Measurements from ENCODE around the gene BAG5.
"Not testable (repeated sequence)": the region's sequence is repeated elsewhere in the genome, so short reads cannot be mapped to it uniquely, and the experiment has no call there.

BAG5 gene

GRCh38 chr14:103514596-103515421 lies 47.6 kb downstream of the BAG5 start:
- H3K36me3 ChIP-seq (ENCODE audit: control insufficient read depth, insufficient read depth, low read length), result peaks cover 12% of the 10 kb centered on the region
- H3K4me1 ChIP-seq (ENCODE audit: control insufficient read depth, insufficient read depth, low read length), result no peaks in the 10 kb centered on the region
- no peak overlapping the region for H3K4me3 ChIP-seq (ENCODE audit: low read depth, low read length)

GRCh38 chr14:103512701-103513611 lies 49.5 kb downstream of the BAG5 start:
- H3K27me3 ChIP-seq (ENCODE audit: control insufficient read depth, insufficient read depth, low read length), result no peaks in the 10 kb centered on the region
- no peak overlapping the region for H3K9ac ChIP-seq (ENCODE audit: low read depth, low read length)
- no peaks in the 10 kb centered on the region for H3K4me1 ChIP-seq (ENCODE audit: control insufficient read depth, insufficient read depth, low read length)
- H3K36me3 ChIP-seq (ENCODE audit: control insufficient read depth, insufficient read depth, low read length), result peaks cover 12% of the 10 kb centered on the region
- no peak overlapping the region for H3K4me3 ChIP-seq (ENCODE audit: low read depth, low read length)
- H3K9me3 ChIP-seq (ENCODE audit: control insufficient read depth, insufficient read depth, low read length), result no peaks in the 10 kb centered on the region

More at GRCh38 chr14:103514596-103515421, 47.6 kb downstream of the BAG5 start:
- no peak overlapping the region for H3K9ac ChIP-seq (ENCODE audit: low read depth, low read length)
- H3K27me3 ChIP-seq (ENCODE audit: control insufficient read depth, insufficient read depth, low read length), result no peaks in the 10 kb centered on the region
- no peaks in the 10 kb centered on the region for H3K9me3 ChIP-seq (ENCODE audit: control insufficient read depth, insufficient read depth, low read length)

GRCh38 chr14:103512180-103512579 lies 50.3 kb downstream of the BAG5 start:
- H3K9ac ChIP-seq (ENCODE audit: low read depth, low read length); H3K4me1 ChIP-seq (ENCODE audit: control insufficient read depth, insufficient read depth, low read length); H3K27me3 ChIP-seq (ENCODE audit: control insufficient read depth, insufficient read depth, low read length); H3K4me3 ChIP-seq (ENCODE audit: low read depth, low read length); H3K9me3 ChIP-seq (ENCODE audit: control insufficient read depth, insufficient read depth, low read length): not testable (repeated sequence)
- H3K36me3 ChIP-seq (ENCODE audit: control insufficient read depth, insufficient read depth, low read length), result peaks cover 12% of the 10 kb centered on the region

GRCh38 chr14:103510724-103511693 lies 51.4 kb downstream of the BAG5 start:
- H3K4me3 ChIP-seq (ENCODE audit: low read depth, low read length), result no peak overlapping the region
- H3K36me3 ChIP-seq (ENCODE audit: control insufficient read depth, insufficient read depth, low read length), result peaks cover 12% of the 10 kb centered on the region
- H3K4me1 ChIP-seq (ENCODE audit: control insufficient read depth, insufficient read depth, low read length), result no peaks in the 10 kb centered on the region
- H3K27me3 ChIP-seq (ENCODE audit: control insufficient read depth, insufficient read depth, low read length), result no peaks in the 10 kb centered on the region
- no peak overlapping the region for H3K9ac ChIP-seq (ENCODE audit: low read depth, low read length)
- no peaks in the 10 kb centered on the region for H3K9me3 ChIP-seq (ENCODE audit: control insufficient read depth, insufficient read depth, low read length)

- H3K4me1 ChIP-seq (ENCODE audit: control insufficient read depth, insufficient read depth, low read length), result no peaks in the 10 kb centered on the region
- peaks cover 17% of the 10 kb centered on the region for H3K36me3 ChIP-seq (ENCODE audit: control insufficient read depth, insufficient read depth, low read length)
- H3K4me3 ChIP-seq (ENCODE audit: low read depth, low read length), result no peak overlapping the region
- no peak overlapping the region for H3K9ac ChIP-seq (ENCODE audit: low read depth, low read length)
- H3K9me3 ChIP-seq (ENCODE audit: control insufficient read depth, insufficient read depth, low read length), result no peaks in the 10 kb centered on the region
- H3K27me3 ChIP-seq (ENCODE audit: control insufficient read depth, insufficient read depth, low read length), result no peaks in the 10 kb centered on the region
Measured at GRCh38 chr14:103509864-103510723, 52.4 kb downstream of the BAG5 start.

- Histone ChIP-seq H3K4me3 (ENCODE audit: low read depth, low read length) (no peak overlapping the region), H3K27me3 (ENCODE audit: control insufficient read depth, insufficient read depth, low read length) (no peaks in the 10 kb centered on the region), H3K4me1 (ENCODE audit: control insufficient read depth, insufficient read depth, low read length) (no peaks in the 10 kb centered on the region), H3K36me3 (ENCODE audit: control insufficient read depth, insufficient read depth, low read length) (peaks cover 26% of the 10 kb centered on the region), H3K9me3 (ENCODE audit: control insufficient read depth, insufficient read depth, low read length) (no peaks in the 10 kb centered on the region), H3K9ac (ENCODE audit: low read depth, low read length) (no peak overlapping the region)
Measured at GRCh38 chr14:103508521-103509329, 53.7 kb downstream of the BAG5 start.

- peaks cover 27% of the 10 kb centered on the region for H3K36me3 ChIP-seq (ENCODE audit: control insufficient read depth, insufficient read depth, low read length)
- H3K9ac ChIP-seq (ENCODE audit: low read depth, low read length), result no peak overlapping the region
- H3K4me1 ChIP-seq (ENCODE audit: control insufficient read depth, insufficient read depth, low read length), result no peaks in the 10 kb centered on the region
- H3K27me3 ChIP-seq (ENCODE audit: control insufficient read depth, insufficient read depth, low read length), result no peaks in the 10 kb centered on the region
- H3K4me3 ChIP-seq (ENCODE audit: low read depth, low read length), result no peak overlapping the region
- no peaks in the 10 kb centered on the region for H3K9me3 ChIP-seq (ENCODE audit: control insufficient read depth, insufficient read depth, low read length)
Measured at GRCh38 chr14:103507751-103508150, 54.7 kb downstream of the BAG5 start.
